Prostate gland (tissue), 2 donors: ENCODE measurements around the gene BTBD3. TPM values are rescaled to one million over a fixed set of nuclear protein-coding genes. Genes with fewer than 3 reads are reported as not detected.

ENCODE experiments used
- DNase-seq: peaks from one replicate; pipeline ENCODE4 v3.0.0-alpha.2; 2019; ENCODE audit warnings: low spot score
- H3K27ac ChIP-seq, 2 donors: fragments of 200-600 bp; sonication (generic); 2 replicates each; pipeline ENCODE4 v1.5.1; 2017 to 2019
- H3K27me3 ChIP-seq: fragments of 200-600 bp; sonication (generic); replicated peaks from 2 replicates; pipeline ENCODE4 v1.5.1; 2019; ENCODE audit not compliant: insufficient read depth
- H3K36me3 ChIP-seq, 2 donors: fragments of 200-600 bp; sonication (generic); 1 replicate in 1 of 2; 2 replicates in 1 of 2; pipeline versions ENCODE4 v1.5.1 to v1.8.1; 2017 to 2019
- H3K4me1 ChIP-seq: fragments of 200-600 bp; sonication (generic); replicated peaks from 2 replicates; pipeline ENCODE4 v1.5.1; 2019
- H3K4me3 ChIP-seq, 2 donors: fragments of 200-600 bp; sonication (generic); 2 replicates each; pipeline ENCODE4 v1.5.1; 2017 to 2019
- H3K9me3 ChIP-seq: fragments of 200-600 bp; sonication (generic); 2 replicates; pipeline ENCODE4 v1.5.1; 2017
- POLR2A ChIP-seq: fragments of 450-650 bp; IDR thresholded peaks from one replicate; pipeline ENCODE4 v1.6.1; 2016; ENCODE audit warnings: antibody characterized with exemption, mild to moderate bottlenecking
- POLR2AphosphoS5 ChIP-seq: sonication (generic); formaldehyde crosslinking; IDR thresholded peaks from one replicate; pipeline ENCODE4 v1.6.1; 2017; ENCODE audit warnings: antibody characterized with exemption
- WGBS: methylation state at CpG from one replicate; pipeline ENCODE4 v1.1.5; 2018; 5-methylcytosine and 5-hydroxymethylcytosine counted together
- intact Hi-C: fragments of 100-400 bp; cut with DNase I; formaldehyde crosslinking; loops from one replicate; pipeline ENCODE4 v1.14.2; 2022
- total RNA-seq, 2 donors: library from RNA; depleted of rRNA; stranded (reverse); fragments of >200 nt; gene quantifications; one replicate each; pipeline ENCODE4 v1.1.0, GENCODE V29; 2016
- TF ChIP-seq, protein P1 (sequence below), 4 experiments: fragments of 200-600 bp in 2 of 4; fragments of 450-650 bp in 2 of 4; sonication (generic) in 2 of 4; IDR thresholded peaks; 1 replicate in 3 of 4; 2 replicates in 1 of 4; pipeline ENCODE4 v1.5.1; 2016 to 2019; ENCODE audit warnings: antibody characterized with exemption in 4 of 4, mild to moderate bottlenecking in 2 of 4, moderate library complexity in 2 of 4

The BTBD3 gene
- total RNA-seq, 2 donors from 2014 or later: 36.2 to 84.9 TPM

DNA sequence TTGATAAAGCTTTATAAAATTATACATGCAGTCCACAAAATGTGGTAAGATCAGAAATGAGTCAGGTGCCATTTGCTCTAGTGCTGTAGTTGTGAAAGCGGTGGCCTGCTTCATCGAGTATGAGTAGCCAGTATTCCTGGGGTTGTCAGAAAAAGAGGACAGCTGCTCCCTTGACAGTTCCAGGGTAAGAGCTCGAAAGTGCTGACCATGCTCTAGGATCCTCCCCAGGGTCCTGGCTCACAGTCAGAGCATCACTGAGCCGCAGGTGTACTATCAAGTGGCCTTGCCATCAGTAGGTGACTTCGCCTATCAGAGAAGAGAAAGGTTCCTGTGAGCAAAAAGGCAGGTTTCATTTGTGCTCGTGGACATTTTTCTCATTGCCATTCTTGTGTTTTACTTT lies 3.6 kb downstream of the BTBD3 start:
- TF ChIP-seq POLR2AphosphoS5 (no peak), POLR2A (no peak)
- TF ChIP-seq, protein P1, sequence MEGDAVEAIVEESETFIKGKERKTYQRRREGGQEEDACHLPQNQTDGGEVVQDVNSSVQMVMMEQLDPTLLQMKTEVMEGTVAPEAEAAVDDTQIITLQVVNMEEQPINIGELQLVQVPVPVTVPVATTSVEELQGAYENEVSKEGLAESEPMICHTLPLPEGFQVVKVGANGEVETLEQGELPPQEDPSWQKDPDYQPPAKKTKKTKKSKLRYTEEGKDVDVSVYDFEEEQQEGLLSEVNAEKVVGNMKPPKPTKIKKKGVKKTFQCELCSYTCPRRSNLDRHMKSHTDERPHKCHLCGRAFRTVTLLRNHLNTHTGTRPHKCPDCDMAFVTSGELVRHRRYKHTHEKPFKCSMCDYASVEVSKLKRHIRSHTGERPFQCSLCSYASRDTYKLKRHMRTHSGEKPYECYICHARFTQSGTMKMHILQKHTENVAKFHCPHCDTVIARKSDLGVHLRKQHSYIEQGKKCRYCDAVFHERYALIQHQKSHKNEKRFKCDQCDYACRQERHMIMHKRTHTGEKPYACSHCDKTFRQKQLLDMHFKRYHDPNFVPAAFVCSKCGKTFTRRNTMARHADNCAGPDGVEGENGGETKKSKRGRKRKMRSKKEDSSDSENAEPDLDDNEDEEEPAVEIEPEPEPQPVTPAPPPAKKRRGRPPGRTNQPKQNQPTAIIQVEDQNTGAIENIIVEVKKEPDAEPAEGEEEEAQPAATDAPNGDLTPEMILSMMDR (IDR thresholded peaks at IDR 0.05): no peak
- WGBS: 87% methylated on average over 6 of the region's 6 CpGs
- no peaks in the 10 kb centered on the region for H3K27me3 ChIP-seq

DNA sequence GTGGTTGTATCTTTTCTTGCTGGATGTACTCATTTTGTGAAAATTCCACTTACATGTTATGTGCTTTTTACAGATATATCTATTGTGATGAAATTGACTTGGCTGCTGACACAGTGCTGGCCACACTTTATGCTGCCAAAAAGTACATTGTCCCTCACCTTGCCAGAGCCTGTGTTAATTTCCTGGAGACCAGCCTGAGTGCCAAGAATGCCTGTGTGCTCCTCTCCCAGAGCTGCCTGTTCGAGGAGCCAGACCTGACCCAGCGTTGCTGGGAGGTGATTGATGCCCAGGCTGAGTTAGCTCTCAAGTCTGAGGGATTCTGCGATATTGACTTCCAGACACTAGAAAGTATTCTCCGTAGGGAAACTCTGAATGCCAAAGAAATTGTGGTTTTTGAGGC lies 4.9 kb downstream of the BTBD3 start:
- H3K4me1 ChIP-seq: peaks cover 4% of the 10 kb centered on the region
- DNase-seq: peak; percentile 33
- intact Hi-C loops: loop anchor here (10.0 kb wide), 1 partner anchor 248 kb away; no protein-coding TSS in a partner anchor
- H3K4me3 ChIP-seq: no peak overlapping the region
- no peak overlapping the region for H3K27ac ChIP-seq
- peaks cover 0 to 6% of the 10 kb centered on the region in 2 donors for H3K36me3 ChIP-seq
- TF ChIP-seq, protein P1 (IDR thresholded peaks at IDR 0.05): no peak
- TF ChIP-seq POLR2A (no peak), POLR2AphosphoS5 (no peak)
- 39% methylated on average over 4 of the region's 4 CpGs for WGBS
- H3K27me3 ChIP-seq: no peaks in the 10 kb centered on the region
- no peaks in the 10 kb centered on the region for H3K9me3 ChIP-seq

More for the DNA sequence above, 3.6 kb downstream of the BTBD3 start:
- Histone ChIP-seq H3K9me3 (no peaks in the 10 kb centered on the region), H3K4me3 (no peak overlapping the region), H3K27ac (no peak overlapping the region), H3K4me1 (peaks cover 4% of the 10 kb centered on the region), H3K36me3 (peaks cover 0 to 6% of the 10 kb centered on the region in 2 donors)
- intact Hi-C loops: loop anchor here (10.0 kb wide), 1 partner anchor 247 kb away; no protein-coding TSS in a partner anchor
- no peak for DNase-seq

DNA sequence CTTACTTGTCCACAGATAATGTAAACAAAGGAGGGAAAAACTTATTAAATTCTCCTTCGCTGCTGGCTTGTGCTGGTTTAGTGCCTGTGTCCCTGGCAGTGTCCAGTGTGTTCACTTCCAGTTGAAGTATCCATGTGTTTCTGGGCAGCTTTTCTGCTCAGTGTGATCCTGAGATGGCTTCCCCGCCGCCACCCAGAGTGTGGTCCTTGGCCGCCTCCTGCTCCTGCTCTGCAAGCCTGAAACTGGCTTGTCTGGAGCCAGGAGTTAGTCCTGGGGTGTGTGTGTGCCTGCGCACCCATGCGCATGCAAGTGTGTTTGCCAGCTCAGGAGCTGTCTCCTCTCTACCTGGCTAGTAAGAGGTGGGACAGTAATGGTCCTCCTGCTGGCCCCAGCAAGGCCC lies 7.2 kb downstream of the BTBD3 start:
- peak; percentile 34 for DNase-seq
- TF ChIP-seq, protein P1 (IDR thresholded peaks at IDR 0.05): no peak
- TF ChIP-seq POLR2AphosphoS5: peak; percentile 47
- intact Hi-C loops: loop anchor here (10.0 kb wide), 1 partner anchor 250 kb away; no protein-coding TSS in a partner anchor
- Histone ChIP-seq H3K9me3 (no peaks in the 10 kb centered on the region), H3K36me3 (peaks cover 0 to 6% of the 10 kb centered on the region in 2 donors), H3K27ac (peak overlapping the region in 1 of 2 donors; percentile 24), H3K4me3 (no peak overlapping the region), H3K27me3 (no peaks in the 10 kb centered on the region), H3K4me1 (peaks cover 4% of the 10 kb centered on the region)
- 43% methylated on average over 6 of the region's 6 CpGs for WGBS

DNA sequence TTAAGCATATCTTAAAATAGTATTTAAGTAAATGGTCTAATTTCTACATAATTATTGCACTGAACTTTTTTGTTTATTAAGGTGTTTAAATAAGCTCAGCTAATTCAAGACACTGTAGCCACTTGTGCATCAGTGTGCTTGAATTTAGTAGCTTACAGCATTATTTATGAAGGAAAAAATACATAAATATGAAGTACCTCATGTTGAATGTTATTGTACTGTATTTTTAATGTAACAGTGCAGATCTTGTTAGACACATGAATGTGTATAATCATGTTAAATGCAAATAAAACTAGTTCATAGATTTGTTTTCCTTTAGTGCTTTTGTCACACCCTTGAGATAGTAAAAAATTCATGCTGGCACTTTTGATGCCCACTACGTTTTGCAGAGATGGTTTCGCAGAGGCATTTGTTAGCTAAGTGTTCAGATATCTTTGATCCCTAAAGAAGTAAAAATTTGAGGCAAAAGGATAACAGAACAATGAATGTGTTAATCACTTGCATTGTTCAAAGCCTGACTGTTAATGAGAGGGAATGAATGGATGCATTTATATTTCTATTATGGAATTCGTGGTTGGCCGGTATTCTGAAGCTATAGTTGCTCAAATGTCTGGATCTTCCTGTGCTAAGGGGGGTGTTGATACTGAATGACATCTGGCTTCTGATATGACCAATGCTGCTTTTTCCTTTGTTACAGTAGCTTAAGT lies 8.8 kb downstream of the BTBD3 start:
- Histone ChIP-seq H3K27me3 (no peaks in the 10 kb centered on the region), H3K36me3 (peaks cover 0 to 6% of the 10 kb centered on the region in 2 donors), H3K4me3 (no peak overlapping the region), H3K27ac (no peak overlapping the region), H3K9me3 (no peaks in the 10 kb centered on the region), H3K4me1 (peaks cover 4% of the 10 kb centered on the region)
- TF ChIP-seq POLR2AphosphoS5 (no peak), POLR2A (no peak)
- TF ChIP-seq, protein P1 (IDR thresholded peaks at IDR 0.05): no peak
- intact Hi-C loops: loop anchor here (10.0 kb wide), 1 partner anchor 252 kb away; no protein-coding TSS in a partner anchor
- 64% methylated on average over 4 of the region's 4 CpGs for WGBS
- DNase-seq: no peak

DNA sequence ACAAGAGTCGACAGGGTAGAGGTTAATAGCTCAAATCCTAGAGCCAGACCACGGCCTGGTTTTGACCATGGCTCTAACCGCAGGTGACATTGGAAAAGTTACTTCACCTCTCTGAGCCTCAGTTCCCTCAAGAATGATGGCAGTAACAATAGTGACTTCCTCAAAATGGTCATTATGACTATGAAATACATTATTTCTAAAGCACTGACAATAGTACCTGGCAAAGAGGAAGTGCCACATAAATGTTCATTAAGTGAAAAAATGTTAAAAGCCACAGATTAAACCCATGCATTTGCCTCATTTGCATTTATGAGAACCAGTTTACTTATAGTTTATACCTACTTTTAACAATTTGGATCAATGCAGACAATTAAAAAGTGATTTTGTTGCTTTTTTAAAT lies 12.3 kb downstream of the BTBD3 start:
- TF ChIP-seq, protein P1 (IDR thresholded peaks at IDR 0.05): no peak
- TF ChIP-seq POLR2A (no peak), POLR2AphosphoS5 (no peak)
- Histone ChIP-seq H3K36me3 (no peaks in the 10 kb centered on the region), H3K4me3 (no peak overlapping the region), H3K27ac (no peak overlapping the region), H3K9me3 (no peaks in the 10 kb centered on the region), H3K4me1 (peaks cover 3% of the 10 kb centered on the region), H3K27me3 (no peaks in the 10 kb centered on the region)
- intact Hi-C loops: loop anchor here (10.0 kb wide), 1 partner anchor 255 kb away; no protein-coding TSS in a partner anchor
- no peak for DNase-seq
- 93% methylated on average over 3 of the region's 3 CpGs for WGBS
